Measurements from ENCODE around the gene AGFG2. TPM values are rescaled to one million over a fixed set of nuclear protein-coding genes. Genes with fewer than 3 reads are reported as not detected.

Gene AGFG2
- total and polyA plus RNA-seq, 2 of the 13 experiments (the other 11 are each of a cell fraction or from before 2014, with no cell fraction given) = 125 to 132 TPM

DNA sequence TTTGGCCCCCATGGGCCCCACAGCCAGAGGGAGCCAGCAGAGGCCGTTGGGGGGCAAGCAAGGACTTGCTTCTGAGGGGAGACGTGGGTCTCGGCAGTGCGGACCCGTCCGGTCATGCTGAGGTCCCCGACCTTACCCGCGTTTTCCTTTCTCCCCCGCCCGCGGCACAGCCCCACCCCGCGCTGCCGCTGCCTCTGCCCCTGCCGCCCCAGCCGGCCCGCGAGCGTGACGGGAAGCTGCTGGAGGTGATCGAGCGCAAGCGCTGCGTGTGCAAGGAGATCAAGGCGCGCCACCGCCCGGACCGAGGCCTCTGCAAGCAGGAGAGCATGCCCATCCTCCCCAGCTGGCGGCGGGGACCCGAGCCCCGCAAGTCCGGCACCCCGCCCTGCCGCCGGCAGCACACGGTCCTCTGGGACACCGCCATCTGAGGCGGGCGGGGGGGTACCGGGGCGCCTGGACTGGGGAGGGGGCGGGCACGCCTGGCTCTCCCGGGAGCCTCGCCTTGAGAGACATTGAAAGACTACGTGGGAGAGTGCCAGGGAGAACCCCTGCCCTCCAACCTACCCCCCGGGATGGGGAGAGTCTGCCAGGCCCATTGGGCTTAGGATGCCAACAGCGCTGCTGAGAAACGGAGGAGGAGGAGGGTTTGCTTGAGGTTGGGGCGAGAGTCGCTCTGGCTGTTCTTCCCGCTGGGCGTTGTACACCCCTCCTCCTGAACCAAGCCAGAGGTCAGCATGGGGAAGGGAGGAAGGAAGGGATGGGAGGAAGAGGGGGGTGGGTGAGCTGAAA lies 45.3 kb upstream of the AGFG2 start (continued):
- TF ChIP-seq, protein P1, sequence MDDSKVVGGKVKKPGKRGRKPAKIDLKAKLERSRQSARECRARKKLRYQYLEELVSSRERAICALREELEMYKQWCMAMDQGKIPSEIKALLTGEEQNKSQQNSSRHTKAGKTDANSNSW (CRISPR knock-in tag; IDR thresholded peaks at IDR 0.05; ENCODE audit: borderline replicate concordance) = no peak
- TF ChIP-seq MAFK (conservative IDR thresholded peaks at IDR 0.05 in 1 of 2, IDR thresholded peaks at IDR 0.05 in 1 of 2; ENCODE audit: low read length in 2 of 2) (no peak), PHB2 (IDR thresholded peaks at IDR 0.05; ENCODE audit: partially characterized antibody) (no peak), ZSCAN30 (CRISPR knock-in tag; IDR thresholded peaks at IDR 0.05) (peak; percentile 61; the same call in 1 of the 2 replicates), SOX13 (IDR thresholded peaks at IDR 0.05) (no peak), SOX13 (CRISPR knock-in tag; conservative IDR thresholded peaks at IDR 0.05 in 1 of 2, IDR thresholded peaks at IDR 0.05 in 1 of 2) (0 out of 4 replicates have a peak, but pooled peaks of 1 of the 2 experiments have one; percentile 22), KLF16 (CRISPR knock-in tag; IDR thresholded peaks at IDR 0.05) (peak in 1 of 2 experiments; percentile 78; a peak in 2 of 4 replicates), DMAP1 (CRISPR knock-in tag; IDR thresholded peaks at IDR 0.05) (peak; percentile 43; the same call in 1 of the 2 replicates), ZNF333 (CRISPR knock-in tag; IDR thresholded peaks at IDR 0.05; ENCODE audit: borderline replicate concordance) (no peak), SRY (CRISPR knock-in tag; IDR thresholded peaks at IDR 0.05) (0 out of 2 replicates have a peak, but pooled peaks have one; percentile 19), HOXA7 (CRISPR knock-in tag; IDR thresholded peaks at IDR 0.05) (no peak), REPIN1 (CRISPR knock-in tag; IDR thresholded peaks at IDR 0.05; ENCODE audit: borderline replicate concordance, low read depth) (no peak), HNRNPH1 (optimal IDR thresholded peaks at IDR 0.05; ENCODE audit: low read depth, low read length) (no peak), AGO2 (optimal IDR thresholded peaks at IDR 0.05; ENCODE audit: low read depth, low read length) (peak; percentile 69), SNRNP70 (IDR thresholded peaks at IDR 0.05; ENCODE audit: low read depth, low read length) (no peak), ZNF563 (CRISPR knock-in tag; IDR thresholded peaks at IDR 0.05) (peak; percentile 75; the same call in 1 of the 2 replicates), ZBTB38 (CRISPR knock-in tag; IDR thresholded peaks at IDR 0.05) (no peak)
- TF ChIP-seq, protein P2, sequence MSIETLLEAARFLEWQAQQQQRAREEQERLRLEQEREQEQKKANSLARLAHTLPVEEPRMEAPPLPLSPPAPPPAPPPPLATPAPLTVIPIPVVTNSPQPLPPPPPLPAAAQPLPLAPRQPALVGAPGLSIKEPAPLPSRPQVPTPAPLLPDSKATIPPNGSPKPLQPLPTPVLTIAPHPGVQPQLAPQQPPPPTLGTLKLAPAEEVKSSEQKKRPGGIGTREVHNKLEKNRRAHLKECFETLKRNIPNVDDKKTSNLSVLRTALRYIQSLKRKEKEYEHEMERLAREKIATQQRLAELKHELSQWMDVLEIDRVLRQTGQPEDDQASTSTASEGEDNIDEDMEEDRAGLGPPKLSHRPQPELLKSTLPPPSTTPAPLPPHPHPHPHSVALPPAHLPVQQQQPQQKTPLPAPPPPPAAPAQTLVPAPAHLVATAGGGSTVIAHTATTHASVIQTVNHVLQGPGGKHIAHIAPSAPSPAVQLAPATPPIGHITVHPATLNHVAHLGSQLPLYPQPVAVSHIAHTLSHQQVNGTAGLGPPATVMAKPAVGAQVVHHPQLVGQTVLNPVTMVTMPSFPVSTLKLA (IDR thresholded peaks at IDR 0.05) = no peak
- TF ChIP-seq, protein P3, sequence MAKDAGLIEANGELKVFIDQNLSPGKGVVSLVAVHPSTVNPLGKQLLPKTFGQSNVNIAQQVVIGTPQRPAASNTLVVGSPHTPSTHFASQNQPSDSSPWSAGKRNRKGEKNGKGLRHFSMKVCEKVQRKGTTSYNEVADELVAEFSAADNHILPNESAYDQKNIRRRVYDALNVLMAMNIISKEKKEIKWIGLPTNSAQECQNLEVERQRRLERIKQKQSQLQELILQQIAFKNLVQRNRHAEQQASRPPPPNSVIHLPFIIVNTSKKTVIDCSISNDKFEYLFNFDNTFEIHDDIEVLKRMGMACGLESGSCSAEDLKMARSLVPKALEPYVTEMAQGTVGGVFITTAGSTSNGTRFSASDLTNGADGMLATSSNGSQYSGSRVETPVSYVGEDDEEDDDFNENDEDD (CRISPR knock-in tag; IDR thresholded peaks at IDR 0.05; ENCODE audit: borderline replicate concordance) = peak; percentile 51; the same call in 1 of the 2 replicates
- TF ChIP-seq, protein P4, sequence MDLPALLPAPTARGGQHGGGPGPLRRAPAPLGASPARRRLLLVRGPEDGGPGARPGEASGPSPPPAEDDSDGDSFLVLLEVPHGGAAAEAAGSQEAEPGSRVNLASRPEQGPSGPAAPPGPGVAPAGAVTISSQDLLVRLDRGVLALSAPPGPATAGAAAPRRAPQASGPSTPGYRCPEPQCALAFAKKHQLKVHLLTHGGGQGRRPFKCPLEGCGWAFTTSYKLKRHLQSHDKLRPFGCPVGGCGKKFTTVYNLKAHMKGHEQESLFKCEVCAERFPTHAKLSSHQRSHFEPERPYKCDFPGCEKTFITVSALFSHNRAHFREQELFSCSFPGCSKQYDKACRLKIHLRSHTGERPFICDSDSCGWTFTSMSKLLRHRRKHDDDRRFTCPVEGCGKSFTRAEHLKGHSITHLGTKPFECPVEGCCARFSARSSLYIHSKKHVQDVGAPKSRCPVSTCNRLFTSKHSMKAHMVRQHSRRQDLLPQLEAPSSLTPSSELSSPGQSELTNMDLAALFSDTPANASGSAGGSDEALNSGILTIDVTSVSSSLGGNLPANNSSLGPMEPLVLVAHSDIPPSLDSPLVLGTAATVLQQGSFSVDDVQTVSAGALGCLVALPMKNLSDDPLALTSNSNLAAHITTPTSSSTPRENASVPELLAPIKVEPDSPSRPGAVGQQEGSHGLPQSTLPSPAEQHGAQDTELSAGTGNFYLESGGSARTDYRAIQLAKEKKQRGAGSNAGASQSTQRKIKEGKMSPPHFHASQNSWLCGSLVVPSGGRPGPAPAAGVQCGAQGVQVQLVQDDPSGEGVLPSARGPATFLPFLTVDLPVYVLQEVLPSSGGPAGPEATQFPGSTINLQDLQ (CRISPR knock-in tag; IDR thresholded peaks at IDR 0.05) = no peak
- TF ChIP-seq, protein P5, sequence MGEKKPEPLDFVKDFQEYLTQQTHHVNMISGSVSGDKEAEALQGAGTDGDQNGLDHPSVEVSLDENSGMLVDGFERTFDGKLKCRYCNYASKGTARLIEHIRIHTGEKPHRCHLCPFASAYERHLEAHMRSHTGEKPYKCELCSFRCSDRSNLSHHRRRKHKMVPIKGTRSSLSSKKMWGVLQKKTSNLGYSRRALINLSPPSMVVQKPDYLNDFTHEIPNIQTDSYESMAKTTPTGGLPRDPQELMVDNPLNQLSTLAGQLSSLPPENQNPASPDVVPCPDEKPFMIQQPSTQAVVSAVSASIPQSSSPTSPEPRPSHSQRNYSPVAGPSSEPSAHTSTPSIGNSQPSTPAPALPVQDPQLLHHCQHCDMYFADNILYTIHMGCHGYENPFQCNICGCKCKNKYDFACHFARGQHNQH (CRISPR knock-in tag; IDR thresholded peaks at IDR 0.05) = peak; percentile 42; the same call in 1 of the 2 replicates
